SK-N-SH treated with all-trans-retinoic acid at 6 μM for 48 hours (cell line): ENCODE results near the gene ACTR1A.

Experiments used
- ATAC-seq: fragments of 200-7000 bp; cut with Tn5 transposase; 3 replicates; pipeline ENCODE4 v1.9.1; 2020; ENCODE audit warnings: mild to moderate bottlenecking, moderate library complexity
- ARNTL ChIP-seq: fragments of 450-650 bp; formaldehyde crosslinking; IDR thresholded peaks from 2 replicates; pipeline ENCODE4 v1.5.0; 2020; ENCODE audit warnings: low read depth, mild to moderate bottlenecking, moderate library complexity, borderline replicate concordance
- BACH2 ChIP-seq: fragments of 250-450 bp; sonication (Bioruptor Pico); IDR thresholded peaks from 2 replicates; pipeline ENCODE4 v1.9.0; 2021; ENCODE audit warnings: mild to moderate bottlenecking, borderline replicate concordance
- CSDC2 ChIP-seq: fragments of 250-450 bp; sonication (Bioruptor Pico); IDR thresholded peaks from 2 replicates; pipeline ENCODE4 v1.5.0; 2020; ENCODE audit warnings: mild to moderate bottlenecking, moderate library complexity
- CSRNP3 ChIP-seq: fragments of 250-450 bp; sonication (Bioruptor Pico); IDR thresholded peaks from 2 replicates; pipeline ENCODE4 v1.5.1; 2021; ENCODE audit warnings: mild to moderate bottlenecking, moderate library complexity
- ESRRG ChIP-seq: fragments of 250-450 bp; sonication (Bioruptor Pico); IDR thresholded peaks from 2 replicates; pipeline ENCODE4 v1.6.1; 2021; ENCODE audit warnings: mild to moderate bottlenecking
- GLIS3 ChIP-seq: fragments of 250-450 bp; sonication (Bioruptor Pico); IDR thresholded peaks from 2 replicates; pipeline ENCODE4 v1.5.0; 2020; ENCODE audit warnings: mild to moderate bottlenecking, moderate library complexity
- ISL1 ChIP-seq: fragments of 250-450 bp; sonication (Bioruptor Pico); IDR thresholded peaks from 2 replicates; pipeline ENCODE4 v2.1.2; 2022; ENCODE audit warnings: mild to moderate bottlenecking, moderate library complexity
- OSR1 ChIP-seq: fragments of 250-450 bp; sonication (Bioruptor Pico); IDR thresholded peaks from 2 replicates; pipeline ENCODE4 v1.8.0; 2022; ENCODE audit warnings: moderate library complexity, mild to moderate bottlenecking, inconsistent platforms
- PATZ1 ChIP-seq: fragments of 250-450 bp; sonication (Bioruptor Pico); IDR thresholded peaks from 2 replicates; pipeline ENCODE4 v1.8.0; 2020; ENCODE audit warnings: mild to moderate bottlenecking, moderate library complexity, borderline replicate concordance
- POU6F1 ChIP-seq: fragments of 250-450 bp; sonication (Bioruptor Pico); IDR thresholded peaks from 2 replicates; pipeline ENCODE4 v1.8.0; 2021; ENCODE audit warnings: low read depth, mild to moderate bottlenecking, moderate library complexity, borderline replicate concordance
- RARB ChIP-seq: fragments of 250-450 bp; sonication (Bioruptor Pico); IDR thresholded peaks from 2 replicates; pipeline ENCODE4 v1.8.0; 2021; ENCODE audit warnings: mild to moderate bottlenecking, moderate library complexity
- SNAI2 ChIP-seq: fragments of 250-450 bp; sonication (Bioruptor Pico); IDR thresholded peaks from 2 replicates; pipeline ENCODE4 v1.5.0; 2020; ENCODE audit warnings: mild to moderate bottlenecking, moderate library complexity
- TCF4 ChIP-seq: fragments of 250-450 bp; sonication (Bioruptor Pico); IDR thresholded peaks from 2 replicates; pipeline ENCODE4 v1.8.0; 2021; ENCODE audit warnings: mild to moderate bottlenecking, moderate library complexity, borderline replicate concordance
- TOX ChIP-seq: fragments of 250-450 bp; sonication (Bioruptor Pico); IDR thresholded peaks from 2 replicates; pipeline ENCODE4 v1.8.0; 2021; ENCODE audit warnings: mild to moderate bottlenecking, moderate library complexity, borderline replicate concordance
- TSHZ2 ChIP-seq: fragments of 250-450 bp; sonication (Bioruptor Pico); IDR thresholded peaks from 2 replicates; pipeline ENCODE4 v1.5.0; 2020; ENCODE audit warnings: mild to moderate bottlenecking, moderate library complexity
- ZC3H10 ChIP-seq: fragments of 250-450 bp; sonication (Bioruptor Pico); IDR thresholded peaks from 2 replicates; pipeline ENCODE4 v1.5.1; 2021; ENCODE audit warnings: mild to moderate bottlenecking, moderate library complexity
- ZFP3 ChIP-seq: fragments of 250-450 bp; sonication (Bioruptor Pico); IDR thresholded peaks from 2 replicates; pipeline ENCODE4 v1.5.0; 2020; ENCODE audit warnings: mild to moderate bottlenecking, moderate library complexity
- ZNF565 ChIP-seq: fragments of 450-650 bp; formaldehyde crosslinking; conservative IDR thresholded peaks from 2 replicates; pipeline ENCODE4 v1.5.0; 2020; ENCODE audit warnings: low read depth, mild to moderate bottlenecking, moderate library complexity
- ZNF70 ChIP-seq: fragments of 450-650 bp; formaldehyde crosslinking; IDR thresholded peaks from 2 replicates; pipeline ENCODE4 v1.5.0; 2020; ENCODE audit warnings: mild to moderate bottlenecking, moderate library complexity
- ZNF8 ChIP-seq: fragments of 450-650 bp; formaldehyde crosslinking; IDR thresholded peaks from 2 replicates; pipeline ENCODE4 v1.5.0; 2020; ENCODE audit warnings: mild to moderate bottlenecking, moderate library complexity
- TF ChIP-seq, protein P1 (sequence below): fragments of 250-450 bp; sonication (Bioruptor Pico); IDR thresholded peaks from 2 replicates; pipeline ENCODE4 v1.5.1; 2020; ENCODE audit warnings: low read depth, mild to moderate bottlenecking, moderate library complexity

The ACTR1A gene

GRCh38 chr10:102491136-102491535, 11.4 kb downstream of the ACTR1A start:
- no peak for ATAC-seq
- TF ChIP-seq, protein P1, sequence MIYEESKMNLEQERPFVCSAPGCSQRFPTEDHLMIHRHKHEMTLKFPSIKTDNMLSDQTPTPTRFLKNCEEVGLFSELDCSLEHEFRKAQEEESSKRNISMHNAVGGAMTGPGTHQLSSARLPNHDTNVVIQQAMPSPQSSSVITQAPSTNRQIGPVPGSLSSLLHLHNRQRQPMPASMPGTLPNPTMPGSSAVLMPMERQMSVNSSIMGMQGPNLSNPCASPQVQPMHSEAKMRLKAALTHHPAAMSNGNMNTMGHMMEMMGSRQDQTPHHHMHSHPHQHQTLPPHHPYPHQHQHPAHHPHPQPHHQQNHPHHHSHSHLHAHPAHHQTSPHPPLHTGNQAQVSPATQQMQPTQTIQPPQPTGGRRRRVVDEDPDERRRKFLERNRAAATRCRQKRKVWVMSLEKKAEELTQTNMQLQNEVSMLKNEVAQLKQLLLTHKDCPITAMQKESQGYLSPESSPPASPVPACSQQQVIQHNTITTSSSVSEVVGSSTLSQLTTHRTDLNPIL (CRISPR knock-in tag): no peak
- TF ChIP-seq BACH2 (CRISPR knock-in tag): no peak
- TF ChIP-seq TSHZ2 (CRISPR knock-in tag): no peak
- TF ChIP-seq CSDC2 (CRISPR knock-in tag): no peak
- no peak for TF ChIP-seq ISL1 (CRISPR knock-in tag)
- TF ChIP-seq ZFP3 (CRISPR knock-in tag): no peak
- TF ChIP-seq ZNF8 (CRISPR knock-in tag): no peak
- no peak for TF ChIP-seq PATZ1 (CRISPR knock-in tag)
- no peak for TF ChIP-seq ARNTL
- TF ChIP-seq POU6F1 (CRISPR knock-in tag): no peak
- TF ChIP-seq TCF4 (CRISPR knock-in tag): no peak
- no peak for TF ChIP-seq TOX
- TF ChIP-seq GLIS3 (CRISPR knock-in tag): no peak

- TF ChIP-seq ISL1 (CRISPR knock-in tag) (no peak), ZC3H10 (CRISPR knock-in tag) (no peak), RARB (CRISPR knock-in tag) (no peak), OSR1 (CRISPR knock-in tag) (no peak), BACH2 (CRISPR knock-in tag) (no peak), TSHZ2 (CRISPR knock-in tag) (no peak), GLIS3 (CRISPR knock-in tag) (no peak), SNAI2 (CRISPR knock-in tag) (no peak), TCF4 (CRISPR knock-in tag) (no peak), PATZ1 (CRISPR knock-in tag) (no peak), ZFP3 (CRISPR knock-in tag) (no peak), ZNF565 (no peak), ARNTL (no peak), ESRRG (CRISPR knock-in tag) (no peak), ZNF70 (no peak), CSRNP3 (CRISPR knock-in tag) (no peak)
- no peak for ATAC-seq
These were observed 17.3 kb downstream of the ACTR1A start for GRCh38 chr10:102485093-102485784.
